GM12865 (cell line): Measurements from ENCODE around the gene UBE2F.

ENCODE experiments used
- DNase-seq: peaks from one replicate; pipeline ENCODE4 v3.0.0; 2010; ENCODE audit warnings: low read depth
- H3K4me3 ChIP-seq: 2 replicates; pipeline ENCODE4 v1.5.1; 2011; ENCODE audit warnings: mild to moderate bottlenecking, low read depth, low read length, control low read depth
- CTCF ChIP-seq: IDR thresholded peaks from 2 replicates; pipeline ENCODE4 v1.5.1; 2011; ENCODE audit warnings: low read length, control low read depth, low read depth, inconsistent platforms; ENCODE audit not compliant: insufficient read depth; ENCODE audit errors: missing control alignments

UBE2F gene

DNA sequence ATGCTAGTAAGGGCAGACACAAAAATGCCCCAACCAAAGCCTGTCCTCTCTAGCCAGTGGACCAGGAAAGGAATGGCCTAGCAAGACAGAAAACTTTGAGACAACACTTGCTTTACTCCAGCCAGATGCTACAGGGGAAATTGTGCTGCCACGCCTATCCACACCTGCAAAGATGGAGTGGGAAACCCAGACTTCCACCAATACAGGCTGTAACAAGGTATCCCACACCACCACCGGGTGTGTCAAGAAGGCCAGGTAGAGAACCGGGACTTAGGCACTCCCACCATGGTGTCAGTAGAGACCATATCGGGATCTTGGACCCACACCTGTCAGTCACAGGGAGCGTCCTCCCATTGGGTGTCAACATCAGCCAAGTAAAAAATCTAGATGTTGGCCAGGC lies 117.1 kb downstream of the UBE2F start:
- TF ChIP-seq CTCF: no peak
- no peak for DNase-seq
- no peak overlapping the region for H3K4me3 ChIP-seq

DNA sequence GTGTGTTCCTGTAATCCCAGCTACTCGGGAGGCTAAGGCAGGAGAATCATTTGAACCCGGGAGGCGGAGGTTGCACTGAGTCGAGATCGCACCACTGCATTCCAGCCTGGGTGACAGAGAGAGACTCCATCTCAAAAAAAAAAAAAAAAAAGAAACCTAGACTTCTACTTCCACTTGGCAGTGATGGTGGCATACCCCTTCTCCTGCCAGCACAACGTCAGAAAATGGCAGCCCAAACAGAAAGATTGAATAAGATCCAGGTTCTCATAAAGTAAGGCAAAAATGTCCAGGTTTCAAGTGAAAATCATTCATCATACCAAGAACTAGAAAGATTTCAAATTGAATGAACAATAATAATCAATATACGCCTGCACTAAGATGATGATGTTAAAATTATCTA lies 117.9 kb downstream of the UBE2F start:
- TF ChIP-seq CTCF: no peak
- H3K4me3 ChIP-seq: no peak overlapping the region
- DNase-seq: no peak

GRCh38 chr2:238085899-238086298 lies 119.1 kb downstream of the UBE2F start:
- H3K4me3 ChIP-seq: no peak overlapping the region
- DNase-seq: no peak
- no peak for TF ChIP-seq CTCF

DNA sequence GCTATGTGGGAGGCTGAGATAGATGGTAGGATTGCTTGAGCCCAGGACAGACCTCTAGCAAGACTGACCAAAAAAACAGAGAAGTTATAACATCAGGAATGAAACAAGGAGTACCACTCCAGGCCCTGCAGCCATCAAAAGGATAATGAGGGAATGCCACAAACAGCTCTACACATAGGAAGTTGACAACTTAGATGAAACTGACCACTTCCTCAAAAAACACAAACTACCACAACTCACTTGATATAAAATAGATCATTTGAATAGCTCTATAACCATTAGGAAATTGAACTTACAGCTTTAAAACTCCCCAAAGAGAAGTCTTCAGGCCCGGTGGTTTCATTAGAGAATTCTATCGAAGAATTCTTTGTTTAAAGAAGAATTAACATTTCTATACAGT lies 120.4 kb downstream of the UBE2F start:
- H3K4me3 ChIP-seq: no peak overlapping the region
- no peak for TF ChIP-seq CTCF
- DNase-seq: no peak

GRCh38 chr2:238090887-238091286 lies 124.1 kb downstream of the UBE2F start:
- DNase-seq: no peak
- H3K4me3 ChIP-seq: no peak overlapping the region
- TF ChIP-seq CTCF: no peak

- H3K4me3 ChIP-seq: no peak overlapping the region
- no peak for TF ChIP-seq CTCF
- DNase-seq: no peak
These were observed 124.7 kb downstream of the UBE2F start for GRCh38 chr2:238091436-238092060.
